Activated CD8-positive, alpha-beta memory T cell treated with anti-CD3 and anti-CD28 coated beads, Interleukin-2, amount 10 ng/mL, durations not matched to agents 7 days and 5 days (primary cell): ENCODE measurements around the gene PDE4D. TPM values are rescaled to one million over a fixed set of nuclear protein-coding genes. Genes with fewer than 3 reads are reported as not detected.

Experiments
- ATAC-seq: fragments of 150-1000 bp; cut with Tn5 transposase; one replicate; pipeline ENCODE4 v1.10.0; 2021; ENCODE audit warnings: moderate library complexity
- CTCF ChIA-PET: fragments of 350-600 bp; sonication (Branson Sonifier 250); formaldehyde crosslinking; loops from one replicate; lab custom pipeline; 2021; ENCODE audit warnings: antibody characterized with exemption; lab: Charles Lee
- DNase-seq: peaks from one replicate; pipeline ENCODE4 v3.0.0-alpha.2; 2020
- H3K27ac Mint-ChIP-seq: one replicate; pipeline ENCODE4 v1.8.0; 2021; ENCODE audit warnings: mild to moderate bottlenecking, mixed read lengths
- H3K27me3 Mint-ChIP-seq: one replicate; pipeline ENCODE4 v1.8.0; 2021; ENCODE audit warnings: mixed read lengths
- H3K36me3 Mint-ChIP-seq: one replicate; pipeline ENCODE4 v1.8.0; 2021; ENCODE audit warnings: mild to moderate bottlenecking, mixed read lengths
- H3K4me1 Mint-ChIP-seq: one replicate; pipeline ENCODE4 v1.8.0; 2021; ENCODE audit warnings: mixed read lengths
- H3K4me3 Mint-ChIP-seq: one replicate; pipeline ENCODE4 v1.8.0; 2021; ENCODE audit warnings: mild to moderate bottlenecking, moderate library complexity, mixed read lengths
- H3K9me3 Mint-ChIP-seq: one replicate; pipeline ENCODE4 v1.8.0; 2022; ENCODE audit warnings: low read depth, mixed read lengths
- total RNA-seq, 2 experiments: library from RNA; stranded (reverse); gene quantifications; one replicate each; pipeline ENCODE4 v1.2.3, GENCODE V29; 2021

The PDE4D gene
- total RNA-seq, 2 experiments from 2014 or later, result 59.3 to 66.2 TPM

- CTCF ChIA-PET, result no interaction called here
- DNase-seq (no peak), ATAC-seq (no peak)
- Mint-ChIP-seq H3K9me3 (peaks cover 8% of the 10 kb centered on the region), H3K27ac (no peak overlapping the region), H3K4me3 (no peak overlapping the region), H3K27me3 (no peaks in the 10 kb centered on the region), H3K36me3 (no peaks in the 10 kb centered on the region), H3K4me1 (no peaks in the 10 kb centered on the region)
These were observed 182.2 kb downstream of the PDE4D start for GRCh38 chr5:59711310-59711709.

GRCh38 chr5:59709846-59710245 lies 183.7 kb downstream of the PDE4D start:
- no peaks in the 10 kb centered on the region for H3K27me3 Mint-ChIP-seq
- H3K27ac Mint-ChIP-seq, result no peak overlapping the region
- no peak for ATAC-seq
- peaks cover 8% of the 10 kb centered on the region for H3K9me3 Mint-ChIP-seq
- CTCF ChIA-PET, result interaction anchor here (1.3 to 1.8 kb wide), 2 partner anchors 15 to 37 kb away, joined by 3 to 6 read pairs; no protein-coding TSS in a partner anchor
- no peak overlapping the region for H3K4me3 Mint-ChIP-seq
- H3K36me3 Mint-ChIP-seq, result no peaks in the 10 kb centered on the region
- DNase-seq, result no peak
- no peaks in the 10 kb centered on the region for H3K4me1 Mint-ChIP-seq

- ATAC-seq, result no peak
These were observed 184.1 kb downstream of the PDE4D start for GRCh38 chr5:59709346-59709821.

GRCh38 chr5:59704936-59705335 lies 188.6 kb downstream of the PDE4D start:
- CTCF ChIA-PET, result no interaction called here
- no peak for ATAC-seq
- peaks cover 2% of the 10 kb centered on the region for H3K27me3 Mint-ChIP-seq
- no peak for DNase-seq
- H3K4me1 Mint-ChIP-seq, result no peaks in the 10 kb centered on the region
- no peak overlapping the region for H3K27ac Mint-ChIP-seq
- H3K36me3 Mint-ChIP-seq, result no peaks in the 10 kb centered on the region
- no peaks in the 10 kb centered on the region for H3K9me3 Mint-ChIP-seq
- H3K4me3 Mint-ChIP-seq, result no peak overlapping the region

More at GRCh38 chr5:59709346-59709821, 184.1 kb downstream of the PDE4D start:
- Mint-ChIP-seq H3K4me1 (no peaks in the 10 kb centered on the region), H3K9me3 (peaks cover 8% of the 10 kb centered on the region), H3K4me3 (no peak overlapping the region), H3K27ac (no peak overlapping the region), H3K27me3 (no peaks in the 10 kb centered on the region), H3K36me3 (no peaks in the 10 kb centered on the region)
- no peak for DNase-seq
- CTCF ChIA-PET, result interaction anchor here (1.3 to 1.8 kb wide), 2 partner anchors 16 to 36 kb away, joined by 3 to 6 read pairs; no protein-coding TSS in a partner anchor

- CTCF ChIA-PET, result no interaction called here
- no peak for ATAC-seq
- Mint-ChIP-seq H3K27ac (no peak overlapping the region), H3K9me3 (no peaks in the 10 kb centered on the region), H3K36me3 (no peaks in the 10 kb centered on the region), H3K4me3 (no peak overlapping the region), H3K27me3 (peaks cover 2% of the 10 kb centered on the region), H3K4me1 (no peaks in the 10 kb centered on the region)
- DNase-seq, result no peak
These were observed 189.7 kb downstream of the PDE4D start for GRCh38 chr5:59703789-59704188.

- no peak for ATAC-seq
- H3K9me3 Mint-ChIP-seq, result no peaks in the 10 kb centered on the region
- H3K27ac Mint-ChIP-seq, result no peak overlapping the region
- DNase-seq, result no peak
- no peaks in the 10 kb centered on the region for H3K36me3 Mint-ChIP-seq
- H3K4me3 Mint-ChIP-seq, result no peak overlapping the region
- no peaks in the 10 kb centered on the region for H3K4me1 Mint-ChIP-seq
- CTCF ChIA-PET, result no interaction called here
- peaks cover 2% of the 10 kb centered on the region for H3K27me3 Mint-ChIP-seq
These were observed 195.0 kb downstream of the PDE4D start for GRCh38 chr5:59698207-59699178.

- ATAC-seq (no peak), DNase-seq (no peak)
- Mint-ChIP-seq H3K4me1 (no peaks in the 10 kb centered on the region), H3K36me3 (no peaks in the 10 kb centered on the region), H3K27ac (no peak overlapping the region), H3K4me3 (no peak overlapping the region), H3K9me3 (no peaks in the 10 kb centered on the region), H3K27me3 (peaks cover 2% of the 10 kb centered on the region)
- CTCF ChIA-PET, result no interaction called here
These were observed 199.1 kb downstream of the PDE4D start for GRCh38 chr5:59694411-59694810.

- ATAC-seq (no peak), DNase-seq (no peak)
- H3K27ac Mint-ChIP-seq, result no peak overlapping the region
- H3K4me3 Mint-ChIP-seq, result no peak overlapping the region
- H3K36me3 Mint-ChIP-seq, result no peaks in the 10 kb centered on the region
- no peaks in the 10 kb centered on the region for H3K9me3 Mint-ChIP-seq
- peaks cover 2% of the 10 kb centered on the region for H3K27me3 Mint-ChIP-seq
- no peaks in the 10 kb centered on the region for H3K4me1 Mint-ChIP-seq
- CTCF ChIA-PET, result no interaction called here
These were observed 199.8 kb downstream of the PDE4D start for GRCh38 chr5:59693492-59694309.

- no peak for ATAC-seq
- Mint-ChIP-seq H3K27ac (no peak overlapping the region), H3K4me1 (no peaks in the 10 kb centered on the region), H3K27me3 (peaks cover 14% of the 10 kb centered on the region), H3K36me3 (no peaks in the 10 kb centered on the region), H3K4me3 (no peak overlapping the region), H3K9me3 (no peaks in the 10 kb centered on the region)
- no peak for DNase-seq
- CTCF ChIA-PET, result no interaction called here
These were observed 207.7 kb downstream of the PDE4D start for GRCh38 chr5:59685793-59686192.

- ATAC-seq, result no peak
- CTCF ChIA-PET, result interaction anchor here (1.5 kb wide), 1 partner anchor 12 kb away, joined by 3 read pairs; no protein-coding TSS in a partner anchor
These were observed 208.4 kb downstream of the PDE4D start for GRCh38 chr5:59685191-59685530.

GRCh38 chr5:59684388-59685190 lies 208.9 kb downstream of the PDE4D start:
- no peaks in the 10 kb centered on the region for H3K9me3 Mint-ChIP-seq
- no peak overlapping the region for H3K4me3 Mint-ChIP-seq
- no peak for ATAC-seq
- CTCF ChIA-PET, result interaction anchor here (1.5 kb wide), 1 partner anchor 11 kb away, joined by 3 read pairs; no protein-coding TSS in a partner anchor
- H3K4me1 Mint-ChIP-seq, result no peaks in the 10 kb centered on the region
- DNase-seq, result no peak
- H3K27ac Mint-ChIP-seq, result no peak overlapping the region
- H3K36me3 Mint-ChIP-seq, result no peaks in the 10 kb centered on the region
- peaks cover 14% of the 10 kb centered on the region for H3K27me3 Mint-ChIP-seq

More at GRCh38 chr5:59685191-59685530, 208.4 kb downstream of the PDE4D start:
- H3K27me3 Mint-ChIP-seq, result peaks cover 14% of the 10 kb centered on the region
- no peaks in the 10 kb centered on the region for H3K4me1 Mint-ChIP-seq
- no peaks in the 10 kb centered on the region for H3K9me3 Mint-ChIP-seq
- no peak for DNase-seq
- no peak overlapping the region for H3K27ac Mint-ChIP-seq
- no peaks in the 10 kb centered on the region for H3K36me3 Mint-ChIP-seq
- H3K4me3 Mint-ChIP-seq, result no peak overlapping the region

GRCh38 chr5:59683311-59683710 lies 210.2 kb downstream of the PDE4D start:
- Mint-ChIP-seq H3K9me3 (no peaks in the 10 kb centered on the region), H3K4me3 (no peak overlapping the region), H3K27ac (no peak overlapping the region), H3K36me3 (no peaks in the 10 kb centered on the region), H3K27me3 (peaks cover 15% of the 10 kb centered on the region), H3K4me1 (no peaks in the 10 kb centered on the region)
- no peak for DNase-seq
- ATAC-seq, result no peak
- CTCF ChIA-PET, result no interaction called here

- Mint-ChIP-seq H3K36me3 (no peaks in the 10 kb centered on the region), H3K27me3 (peaks cover 13% of the 10 kb centered on the region), H3K4me3 (no peak overlapping the region), H3K9me3 (no peaks in the 10 kb centered on the region), H3K4me1 (no peaks in the 10 kb centered on the region), H3K27ac (no peak overlapping the region)
- ATAC-seq (no peak), DNase-seq (no peak)
- CTCF ChIA-PET, result no interaction called here
These were observed 211.0 kb downstream of the PDE4D start for GRCh38 chr5:59682542-59682941.
